ENCODE results near the gene IRF7. TPM values are rescaled to one million over a fixed set of nuclear protein-coding genes. Genes with fewer than 3 reads are reported as not detected.
"Not testable (repeated sequence)": the region's sequence is repeated elsewhere in the genome, so short reads cannot be mapped to it uniquely, and the experiment has no call there.

Gene IRF7
- total RNA-seq, 1 donor from 2014 or later, result 6.7 TPM

DNA sequence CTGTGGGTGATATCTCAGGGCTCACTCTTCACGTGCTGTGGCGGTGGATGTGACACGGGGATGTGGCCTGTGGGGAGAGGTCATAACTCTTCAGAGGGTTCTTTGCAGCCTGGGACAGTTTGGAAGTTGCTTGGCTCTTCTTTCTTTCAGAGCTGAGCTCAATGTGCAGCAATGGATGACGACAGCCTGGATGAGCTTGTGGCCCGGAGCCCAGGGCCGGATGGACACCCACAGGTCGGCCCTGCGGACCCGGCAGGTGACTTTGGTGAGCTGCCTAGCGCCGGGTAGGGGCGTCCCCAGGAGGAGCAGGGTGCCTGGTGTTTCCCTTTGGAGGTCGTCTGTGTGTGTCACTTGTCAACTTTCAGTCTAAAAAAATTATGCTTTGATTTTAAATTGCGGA, 34.4 kb downstream of the IRF7 start:
- no peak for DNase-seq (ENCODE audit: low read depth in 2 of 2)

GRCh38 chr11:579830-580601, 35.7 kb downstream of the IRF7 start:
- no peak for DNase-seq (ENCODE audit: low read depth in 2 of 2)

DNA sequence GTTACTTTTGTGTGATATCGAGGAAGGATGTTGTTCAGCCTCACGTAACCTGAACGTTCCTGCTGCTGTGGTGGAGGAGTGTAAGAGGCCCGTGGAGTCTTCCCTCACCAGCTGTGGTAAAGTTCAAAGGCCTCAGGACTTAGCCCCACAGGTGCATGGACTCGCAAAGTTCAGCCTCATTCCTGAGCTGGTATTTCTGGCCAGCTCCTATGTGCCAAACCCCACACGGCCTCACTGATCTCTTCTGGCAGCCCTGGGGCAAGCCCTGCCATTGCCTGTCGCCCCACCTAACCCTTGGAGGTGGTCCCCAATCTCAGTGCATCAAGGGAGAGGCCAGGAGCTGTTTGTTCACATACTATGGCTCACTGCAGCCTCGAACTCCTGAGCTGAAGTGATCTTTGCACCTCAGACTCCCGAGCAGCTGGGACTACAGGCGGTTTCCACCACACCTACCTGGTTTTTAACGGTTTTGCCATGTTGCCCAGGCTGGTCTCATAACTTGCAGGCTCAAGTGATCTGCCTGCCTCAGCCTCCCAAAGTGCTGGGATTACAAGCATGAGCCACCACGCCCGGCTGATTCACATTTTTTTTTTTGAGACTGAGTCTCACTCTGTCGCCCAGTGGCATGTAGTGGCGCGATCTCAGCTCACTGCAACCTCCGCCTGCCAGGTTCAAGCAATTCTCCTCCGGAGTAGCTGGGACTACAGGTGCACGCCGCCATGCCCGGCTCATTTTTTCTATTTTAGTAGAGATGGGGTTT, 37.3 kb downstream of the IRF7 start:
- no peak for DNase-seq (ENCODE audit: low read depth in 2 of 2)

DNA sequence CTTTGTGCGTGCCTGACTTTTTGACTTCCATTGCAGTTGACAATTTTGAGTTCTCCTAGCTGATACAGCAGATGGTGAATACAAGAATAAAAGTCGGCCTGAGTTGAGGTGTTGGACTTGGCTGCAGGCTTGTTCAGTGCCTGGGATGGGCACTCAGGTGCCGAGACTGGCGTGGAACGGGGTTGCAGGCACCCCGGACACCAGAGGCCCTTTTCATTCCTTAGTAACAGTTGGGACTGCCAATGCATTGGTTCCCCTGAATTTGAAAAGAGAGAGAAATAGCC, 38.2 kb downstream of the IRF7 start:
- DNase-seq (ENCODE audit: low read depth in 2 of 2), result no peak

DNA sequence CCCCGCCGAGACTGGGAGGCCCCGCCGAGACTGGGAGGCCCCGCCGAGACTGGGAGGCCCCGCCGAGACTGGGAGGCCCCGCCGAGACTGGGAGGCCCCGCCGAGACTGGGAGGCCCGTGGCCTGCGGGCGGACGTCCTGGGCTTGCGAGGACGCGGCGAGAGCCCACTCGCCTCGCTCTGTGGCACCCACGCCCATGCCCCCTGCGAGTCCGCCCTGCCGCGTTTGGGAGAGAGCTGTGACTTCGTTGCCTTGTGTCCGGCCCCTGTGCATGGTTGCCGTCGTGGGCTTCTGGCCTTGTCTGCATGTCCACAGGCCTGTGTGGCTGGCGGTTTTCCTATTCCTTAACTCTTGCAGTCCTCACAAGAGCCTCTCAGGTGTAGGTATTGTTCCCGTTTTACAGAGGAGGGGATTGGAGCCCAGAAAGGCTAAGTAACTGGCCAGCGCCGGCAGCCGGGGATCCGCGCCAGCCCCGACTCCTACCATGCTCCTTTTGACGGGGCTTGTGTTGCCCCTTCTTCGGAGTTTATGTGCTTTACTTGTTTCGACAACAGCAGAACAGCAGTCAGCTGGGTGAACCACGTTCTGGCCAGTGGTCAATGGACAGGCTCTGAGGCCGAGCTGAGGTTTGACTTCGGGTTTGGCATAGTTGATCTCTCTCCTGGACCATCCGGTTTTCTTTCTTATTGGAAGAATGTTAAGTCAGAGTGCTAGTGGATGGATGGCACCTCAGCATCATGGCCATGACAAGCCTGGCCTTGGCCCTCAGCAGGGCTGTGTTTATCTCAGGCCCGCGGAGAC, 38.7 kb downstream of the IRF7 start:
- DNase-seq (ENCODE audit: low read depth in 2 of 2), result peak in 1 of 2 donors; percentile 18

- DNase-seq (ENCODE audit: low read depth in 2 of 2), result peak; percentile 86 to 96
These were observed 39.6 kb downstream of the IRF7 start, which contains the start of gene PHRF1 for GRCh38 chr11:575996-576768. TSS of gene PHRF1 (plus strand) at chr11:576470. CDS start at chr11:581513, 5,043 bp downstream.

GRCh38 chr11:575313-575995, 40.3 kb downstream of the IRF7 start:
- no peak for DNase-seq (ENCODE audit: low read depth in 2 of 2)

DNA sequence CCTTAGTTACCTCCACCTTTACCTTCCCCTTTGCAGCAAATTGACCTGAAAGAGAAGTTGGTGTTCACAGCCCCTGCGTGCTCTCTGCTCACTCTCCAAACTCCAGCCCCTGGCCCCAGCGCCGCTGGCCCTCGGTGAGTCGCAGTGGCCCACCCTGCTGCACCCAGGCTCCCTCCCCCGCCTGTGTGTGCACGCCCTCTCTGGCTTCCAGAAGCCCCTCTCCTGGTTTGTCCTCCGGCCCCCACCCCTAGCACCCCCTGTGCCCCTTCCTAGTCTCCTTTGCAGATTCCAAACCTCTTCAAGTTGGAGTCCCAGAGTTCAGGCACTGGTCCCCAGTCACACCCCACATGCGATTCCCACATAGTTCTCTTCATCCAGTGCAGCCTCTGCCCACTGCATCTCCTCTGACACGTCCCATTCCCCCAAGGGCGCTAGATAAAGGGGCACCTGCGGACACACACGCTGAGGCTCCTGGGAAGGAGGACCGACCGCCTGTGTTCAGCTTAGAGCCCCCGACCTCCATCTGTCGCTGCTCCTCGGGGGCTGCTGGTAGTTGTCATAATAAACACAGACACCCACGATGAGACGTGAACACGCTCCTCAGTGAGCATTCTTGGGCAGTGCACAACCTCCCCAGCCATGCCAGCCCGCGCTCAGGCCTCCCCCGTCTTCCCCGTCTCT, 41.0 kb downstream of the IRF7 start:
- DNase-seq (ENCODE audit: low read depth in 2 of 2), result no peak

GRCh38 chr11:574031-574570, 41.6 kb downstream of the IRF7 start:
- not testable (repeated sequence) for DNase-seq (ENCODE audit: low read depth in 2 of 2)

DNA sequence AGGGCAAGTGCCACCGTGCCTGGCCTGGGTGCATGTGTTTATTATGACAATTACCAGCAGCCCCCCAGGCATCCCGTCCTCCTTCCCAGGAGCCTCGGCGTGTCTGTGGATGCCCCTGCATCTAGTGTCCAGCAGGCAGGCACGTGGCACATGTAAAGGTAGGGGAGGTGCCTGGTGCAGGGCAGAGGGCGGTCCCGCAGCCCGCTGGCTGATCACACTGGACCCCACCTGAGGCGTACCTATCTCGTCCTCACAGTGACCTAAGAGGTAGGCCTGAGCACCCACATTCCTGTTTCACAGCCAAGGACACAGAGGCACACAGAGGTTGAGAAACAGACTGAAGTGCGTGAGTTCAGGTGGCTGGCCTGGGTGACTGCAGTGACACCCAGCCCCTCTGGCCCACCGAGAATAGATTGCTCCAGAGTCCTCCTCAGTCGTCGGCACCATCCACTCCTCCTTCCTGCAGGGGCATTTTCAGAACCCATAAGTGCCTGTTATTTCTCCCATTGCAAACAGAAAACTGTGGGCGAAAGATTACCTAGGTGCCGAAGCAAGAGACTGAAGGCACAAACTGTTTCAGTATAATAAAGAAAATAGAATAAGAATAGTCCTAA, 42.5 kb downstream of the IRF7 start:
- DNase-seq (ENCODE audit: low read depth in 2 of 2), result no peak

DNA sequence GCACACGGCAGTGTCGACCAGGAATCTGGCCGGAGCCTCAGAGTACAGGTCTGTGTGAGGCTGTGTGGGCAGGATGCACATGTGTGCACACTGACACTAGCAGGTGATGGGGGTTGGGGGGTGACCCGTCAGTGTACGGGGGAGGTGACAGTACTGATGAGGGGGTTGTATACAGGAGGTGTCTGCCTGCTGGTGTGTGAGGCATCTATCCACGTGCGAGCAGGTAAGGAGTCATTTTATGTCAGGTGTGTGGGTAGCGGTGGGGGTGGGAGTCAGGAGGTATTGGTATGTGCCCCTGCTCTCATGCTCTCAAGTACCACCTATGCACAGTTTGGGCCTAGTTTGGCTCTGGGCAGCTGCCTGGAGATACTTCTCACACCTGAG, 44.0 kb downstream of the IRF7 start:
- DNase-seq (ENCODE audit: low read depth in 2 of 2), result no peak

GRCh38 chr11:569158-569885, 46.4 kb downstream of the IRF7 start:
- no peak for DNase-seq (ENCODE audit: low read depth in 2 of 2)

DNA sequence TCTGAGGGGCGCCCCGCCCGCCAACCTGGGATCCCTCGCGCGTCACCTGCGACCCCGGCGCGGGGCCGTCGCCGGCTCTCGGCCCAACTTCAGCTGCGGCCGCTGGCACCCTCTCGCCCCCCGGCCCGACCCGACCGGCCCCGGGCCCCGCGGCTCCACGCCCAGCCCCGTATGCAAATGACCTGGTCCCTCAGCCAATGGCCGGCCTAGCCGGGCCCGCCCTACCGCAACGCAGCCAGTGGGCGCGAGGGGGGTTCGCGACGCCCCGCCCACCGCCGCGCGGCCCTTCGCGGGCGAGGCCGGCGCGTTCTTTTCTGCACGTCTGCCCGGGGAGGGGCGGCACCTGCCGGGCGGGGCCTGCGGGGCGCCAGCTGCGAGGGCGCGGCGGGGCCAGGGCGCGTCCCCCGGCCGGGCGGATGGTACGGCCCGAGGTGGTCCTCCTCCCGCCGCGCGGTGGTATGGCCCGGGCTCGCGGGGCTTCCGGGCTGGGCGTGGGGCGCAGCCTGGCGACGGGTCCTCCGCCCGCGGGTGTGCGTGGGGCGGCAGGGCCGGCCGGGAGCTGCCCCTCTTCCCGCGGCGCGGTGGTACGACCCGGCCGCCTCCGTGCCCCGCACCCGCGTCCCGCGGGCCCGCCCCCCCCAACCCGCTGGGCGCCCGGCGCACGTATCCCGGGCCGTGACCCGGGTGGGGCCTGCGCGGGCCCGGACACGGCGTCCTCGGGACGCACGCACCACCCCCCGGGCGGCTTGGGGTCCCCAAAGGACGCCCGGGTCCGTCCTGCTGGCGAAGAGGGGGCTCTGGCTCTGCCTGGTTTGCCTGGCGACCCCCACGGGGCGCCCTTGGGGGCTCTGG, 47.2 kb downstream of the IRF7 start:
- DNase-seq (ENCODE audit: low read depth in 2 of 2), result peak; percentile 70 to 93

- no peak for DNase-seq (ENCODE audit: low read depth in 2 of 2)
These were observed 48.0 kb downstream of the IRF7 start for GRCh38 chr11:567629-568292.

GRCh38 chr11:567011-567628, 48.6 kb downstream of the IRF7 start:
- no peak for DNase-seq (ENCODE audit: low read depth in 2 of 2)

DNA sequence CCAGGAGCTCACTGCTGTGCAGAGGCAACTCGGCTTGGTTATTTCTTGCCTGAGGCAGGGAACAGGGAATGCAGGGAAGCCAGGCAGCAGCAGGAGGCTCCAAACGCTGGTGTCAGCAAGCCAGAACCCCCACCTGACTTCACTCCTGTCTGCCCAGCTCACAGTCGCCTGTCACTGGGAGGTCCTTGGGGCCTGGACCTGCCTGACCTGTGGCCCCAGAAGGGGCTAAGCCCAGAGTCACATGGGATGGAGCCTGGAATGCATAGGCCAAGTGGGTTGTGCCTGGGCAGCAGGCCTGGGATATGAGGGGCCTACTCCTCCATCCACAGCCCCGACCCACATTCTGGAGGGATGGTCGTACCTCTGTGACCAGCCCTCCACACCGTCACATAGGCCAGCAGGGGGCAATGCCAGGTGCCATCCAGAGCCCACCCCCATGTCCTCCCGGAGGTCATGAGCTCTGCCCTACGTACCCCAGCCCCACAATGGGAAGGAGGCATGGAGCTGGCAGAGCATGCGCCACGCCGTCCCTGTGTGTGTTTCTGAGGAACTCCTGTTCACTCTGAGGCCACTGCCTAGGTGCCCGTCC, 49.7 kb downstream of the IRF7 start:
- no peak for DNase-seq (ENCODE audit: low read depth in 2 of 2)
